Uterus (tissue), 2 donors: ENCODE results near the gene ZNF773.

ENCODE experiments used
- CTCF ChIP-seq, 4 experiments: fragments of 200-600 bp in 2 of 4; fragments of 450-650 bp in 2 of 4; sonication (generic) in 2 of 4; IDR thresholded peaks; one replicate each; pipeline ENCODE4 v1.5.1; 2016 to 2019; ENCODE audit warnings: antibody characterized with exemption in 4 of 4, mild to moderate bottlenecking in 2 of 4, moderate library complexity in 1 of 4
- POLR2A ChIP-seq, 2 donors: fragments of 450-650 bp; IDR thresholded peaks; one replicate each; pipeline ENCODE4 v1.6.1; 2016; ENCODE audit warnings: antibody characterized with exemption in 2 of 2, mild to moderate bottlenecking in 1 of 2, moderate library complexity in 1 of 2

GRCh38 chr19:57515255-57515654, 15.5 kb downstream of the ZNF773 start:
- no peak for TF ChIP-seq POLR2A (IDR thresholded peaks at IDR 0.05)
- TF ChIP-seq CTCF (IDR thresholded peaks at IDR 0.05) = no peak
